Rectal smooth muscle tissue (tissue), 1 donor: Measurements from ENCODE around the gene DUSP23.
A peak's percentile ranks its signal among the peaks of the same experiment; 100 is the strongest.

Experiments used
- H3K27ac ChIP-seq: one replicate; pipeline ENCODE4 v1.7.0; 2013; ENCODE audit warnings: low read depth, low read length, inconsistent platforms
- H3K27me3 ChIP-seq: one replicate; pipeline ENCODE4 v1.7.0; 2013; ENCODE audit warnings: low read length; ENCODE audit not compliant: control insufficient read depth, insufficient read depth
- H3K36me3 ChIP-seq: one replicate; pipeline ENCODE4 v1.7.0; 2013; ENCODE audit warnings: low read length; ENCODE audit not compliant: control insufficient read depth, insufficient read depth
- H3K4me1 ChIP-seq: one replicate; pipeline ENCODE4 v1.7.0; 2013; ENCODE audit warnings: low read length; ENCODE audit not compliant: control insufficient read depth, insufficient read depth
- H3K4me3 ChIP-seq: one replicate; pipeline ENCODE4 v1.7.0; 2013; ENCODE audit warnings: low read length
- H3K9ac ChIP-seq: one replicate; pipeline ENCODE4 v1.7.0; 2013; ENCODE audit warnings: low read length

DUSP23 gene

DNA sequence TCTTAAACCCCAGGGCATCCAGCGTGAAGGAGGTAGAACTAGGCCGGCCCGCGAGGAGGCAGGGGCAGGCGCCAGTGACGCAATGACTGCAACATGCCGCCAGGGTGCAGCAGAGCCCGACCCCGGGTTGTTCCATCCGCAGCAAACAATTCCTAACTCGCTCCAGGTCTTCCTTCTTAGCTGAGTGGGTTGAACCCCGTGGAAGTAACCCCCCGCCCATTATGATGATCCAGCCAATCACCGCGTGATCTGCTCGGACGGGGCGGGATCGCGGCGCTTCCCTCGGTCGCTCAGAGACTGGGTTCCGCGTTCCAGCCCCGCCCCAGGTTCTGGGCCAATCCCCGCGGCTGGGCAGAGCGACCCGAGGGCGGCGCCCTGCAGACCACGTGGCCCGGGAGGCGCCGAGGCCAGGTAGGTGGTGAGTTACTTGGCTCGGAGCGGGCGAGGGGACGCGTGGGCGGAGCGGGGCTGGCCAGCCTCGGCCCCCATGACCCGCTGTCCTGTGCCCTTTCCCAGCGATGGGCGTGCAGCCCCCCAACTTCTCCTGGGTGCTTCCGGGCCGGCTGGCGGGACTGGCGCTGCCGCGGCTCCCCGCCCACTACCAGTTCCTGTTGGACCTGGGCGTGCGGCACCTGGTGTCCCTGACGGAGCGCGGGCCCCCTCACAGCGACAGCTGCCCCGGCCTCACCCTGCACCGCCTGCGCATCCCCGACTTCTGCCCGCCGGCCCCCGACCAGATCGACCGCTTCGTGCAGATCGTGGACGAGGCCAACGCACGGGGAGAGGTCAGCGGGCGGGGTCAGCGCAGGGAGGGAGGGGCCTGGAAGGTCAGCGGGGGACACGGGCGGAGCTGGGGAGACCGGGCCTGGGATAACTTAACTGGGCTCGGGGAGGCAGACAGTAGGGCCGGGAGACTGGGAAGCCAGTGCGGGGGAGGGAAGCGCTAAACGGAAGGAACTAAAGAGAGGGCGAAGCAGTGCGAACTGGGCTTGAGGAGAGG is at the start of gene DUSP23:
TSS of gene DUSP23 (plus strand) at position 380 of the 1,000 bp plus-strand sequence. CDS start at position 519, 139 bp downstream.
- no peaks in the 10 kb centered on the region for H3K27me3 ChIP-seq
- H3K4me3 ChIP-seq: peak within 1 kb of the TSS; percentile 87
- H3K4me1 ChIP-seq: no peaks in the 10 kb centered on the region
- H3K36me3 ChIP-seq: no peaks in the 10 kb centered on the region
- peak within 1 kb of the TSS; percentile 61 for H3K27ac ChIP-seq
- no peak within 1 kb of the TSS for H3K9ac ChIP-seq

DNA sequence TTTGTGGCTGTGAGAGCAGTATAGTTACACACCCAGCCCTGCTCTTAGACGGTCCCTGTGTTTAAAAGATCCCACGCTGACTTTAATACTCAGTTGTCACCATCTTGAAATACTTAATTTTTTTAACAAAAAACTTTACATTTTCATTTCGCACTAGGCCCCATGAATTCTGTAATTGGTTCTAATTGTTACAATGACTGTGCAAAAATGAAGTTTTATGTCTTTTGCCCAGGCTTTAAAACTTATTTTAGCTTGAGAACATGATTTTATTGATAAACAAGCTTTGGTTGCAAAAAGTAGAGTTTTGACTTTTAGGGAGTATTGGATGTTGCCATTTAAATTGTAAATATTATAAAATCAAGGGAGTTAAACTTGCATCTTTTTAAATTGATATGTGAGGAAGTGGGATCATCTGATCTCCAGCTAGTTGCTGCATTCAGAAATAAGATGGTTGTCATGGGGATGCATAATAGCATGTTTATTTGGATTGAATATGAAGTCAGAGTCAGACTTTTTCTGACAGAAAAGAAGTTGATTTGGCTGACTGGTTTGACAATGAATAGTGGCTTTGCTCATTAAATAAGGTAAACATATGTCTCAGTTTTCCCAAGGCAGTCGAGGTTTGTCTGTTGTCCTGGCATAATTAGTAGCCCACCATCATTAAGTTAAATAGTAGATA is 43.4 kb upstream of the DUSP23 start:
- Histone ChIP-seq H3K36me3 (no peaks in the 10 kb centered on the region), H3K9ac (no peak overlapping the region), H3K27ac (no peak overlapping the region), H3K4me1 (no peaks in the 10 kb centered on the region), H3K4me3 (no peak overlapping the region), H3K27me3 (no peaks in the 10 kb centered on the region)

DNA sequence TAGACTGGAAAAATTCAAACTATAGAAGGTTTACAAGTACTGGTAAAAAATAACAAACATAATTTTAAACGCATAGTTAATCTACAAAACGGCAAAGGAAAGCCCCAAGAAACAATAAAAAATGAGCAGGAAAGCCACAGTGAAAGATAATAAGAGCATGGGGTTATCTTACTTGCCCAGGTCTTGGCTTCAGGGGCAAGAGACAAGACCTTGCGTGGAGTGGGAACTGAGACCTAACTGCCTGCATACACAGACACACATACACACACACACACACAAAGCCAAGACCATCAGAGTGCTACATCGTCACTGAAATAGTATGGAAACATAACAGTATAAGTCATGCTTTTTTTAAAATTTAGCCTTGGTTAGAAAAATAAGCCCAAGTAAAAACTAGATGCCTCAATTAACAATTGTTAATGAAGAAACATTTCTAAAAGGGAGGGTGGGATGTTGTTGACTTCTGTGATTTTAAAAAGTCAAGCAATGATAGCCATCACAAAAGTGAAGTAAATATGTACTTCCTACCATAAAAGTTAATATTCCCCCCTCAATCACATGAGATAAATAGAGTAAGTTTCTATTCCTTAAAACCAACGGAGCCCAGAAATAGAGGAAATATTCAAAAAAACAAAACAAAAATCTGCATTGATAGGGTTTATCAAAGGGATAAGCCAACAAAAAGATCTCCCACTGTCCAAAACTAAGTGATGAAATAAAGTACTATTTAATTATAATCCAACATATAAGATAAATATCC is 36.9 kb upstream of the DUSP23 start:
- Histone ChIP-seq H3K36me3 (no peaks in the 10 kb centered on the region), H3K27ac (no peak overlapping the region), H3K9ac (no peak overlapping the region), H3K27me3 (no peaks in the 10 kb centered on the region), H3K4me1 (no peaks in the 10 kb centered on the region), H3K4me3 (no peak overlapping the region)

DNA sequence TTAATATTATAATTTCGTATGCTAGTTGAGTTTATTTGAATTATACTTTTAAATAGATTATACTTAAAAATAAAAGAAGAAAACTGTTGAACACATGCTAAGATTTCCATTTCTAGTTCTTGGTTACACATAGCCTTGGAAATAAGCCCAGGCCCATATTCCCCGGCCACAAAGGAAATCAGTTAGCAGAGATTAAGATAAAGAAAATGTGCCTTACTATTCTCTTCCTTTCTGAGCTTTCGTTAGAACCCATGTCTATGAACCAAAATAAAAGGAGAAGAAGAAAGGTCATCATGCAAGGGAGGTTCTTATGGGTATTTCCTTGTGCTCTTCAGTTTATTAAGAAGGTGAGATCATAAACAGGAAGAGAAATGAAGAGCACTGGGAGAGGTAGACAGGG is 34.1 kb upstream of the DUSP23 start:
- Histone ChIP-seq H3K36me3 (no peaks in the 10 kb centered on the region), H3K4me3 (no peak overlapping the region), H3K27me3 (no peaks in the 10 kb centered on the region), H3K27ac (no peak overlapping the region), H3K9ac (no peak overlapping the region), H3K4me1 (no peaks in the 10 kb centered on the region)

DNA sequence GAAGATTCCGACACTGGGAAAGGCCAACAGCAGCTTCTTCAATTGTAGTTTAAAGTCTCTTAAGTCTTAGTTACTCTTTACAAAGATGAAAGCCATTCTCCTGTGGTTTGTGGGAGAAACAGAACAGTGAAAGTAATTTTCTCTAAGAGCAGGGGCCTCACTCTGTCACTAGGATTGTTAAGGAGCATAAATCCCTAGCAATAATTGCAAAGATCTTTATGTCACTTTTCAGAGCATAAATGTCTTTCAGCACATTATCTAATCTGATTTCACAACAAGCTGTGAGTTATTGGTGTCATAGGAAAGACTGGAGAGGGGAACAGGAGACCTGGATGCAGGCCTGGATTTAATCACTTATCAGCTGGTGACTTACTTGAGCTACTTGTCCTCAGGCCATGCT is 32.4 kb upstream of the DUSP23 start:
- Histone ChIP-seq H3K36me3 (no peaks in the 10 kb centered on the region), H3K27me3 (no peaks in the 10 kb centered on the region), H3K4me1 (no peaks in the 10 kb centered on the region), H3K4me3 (no peak overlapping the region), H3K27ac (no peak overlapping the region), H3K9ac (no peak overlapping the region)

DNA sequence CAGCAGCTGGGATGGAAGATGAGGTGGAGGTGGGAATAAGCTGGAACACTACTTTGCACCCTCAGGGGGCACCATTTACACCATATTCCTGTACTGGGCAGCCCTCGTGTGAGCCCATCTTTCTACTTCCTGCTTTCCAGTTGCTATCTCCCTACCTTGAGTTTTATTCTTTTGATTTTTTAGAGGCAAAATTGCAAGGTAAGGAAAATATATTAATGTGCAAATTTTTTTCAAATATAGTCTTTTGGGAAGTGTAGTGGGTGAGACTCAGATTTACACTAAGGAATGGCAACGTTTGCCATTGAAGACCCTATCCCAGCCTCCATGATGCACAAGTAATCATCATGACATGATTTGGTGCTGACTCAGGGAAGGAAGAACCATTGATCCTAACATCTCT is 31.1 kb upstream of the DUSP23 start:
- Histone ChIP-seq H3K4me3 (no peak overlapping the region), H3K4me1 (no peaks in the 10 kb centered on the region), H3K27me3 (no peaks in the 10 kb centered on the region), H3K27ac (no peak overlapping the region), H3K36me3 (no peaks in the 10 kb centered on the region), H3K9ac (no peak overlapping the region)

DNA sequence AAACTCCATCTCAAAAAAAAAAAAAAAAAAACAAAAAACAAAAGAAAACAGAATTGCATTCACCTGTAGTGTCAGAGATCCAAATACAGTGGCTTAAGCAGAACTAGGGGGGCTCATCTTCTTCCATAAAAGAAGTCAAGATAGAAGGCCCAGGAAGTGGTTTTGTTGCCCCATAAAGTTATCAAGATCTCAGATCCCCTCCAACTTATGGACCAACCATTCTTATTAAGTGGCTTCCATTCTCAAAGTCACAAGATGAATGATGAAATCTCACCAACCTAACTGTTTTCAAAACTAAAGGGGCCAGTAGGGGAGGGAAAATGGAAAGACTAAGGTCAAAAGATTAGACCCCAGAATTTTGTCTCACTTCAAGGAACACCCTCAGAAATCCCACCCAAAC is 30.1 kb upstream of the DUSP23 start:
- Histone ChIP-seq H3K36me3 (no peaks in the 10 kb centered on the region), H3K27me3 (no peaks in the 10 kb centered on the region), H3K4me3 (no peak overlapping the region), H3K27ac (no peak overlapping the region), H3K4me1 (no peaks in the 10 kb centered on the region), H3K9ac (no peak overlapping the region)

DNA sequence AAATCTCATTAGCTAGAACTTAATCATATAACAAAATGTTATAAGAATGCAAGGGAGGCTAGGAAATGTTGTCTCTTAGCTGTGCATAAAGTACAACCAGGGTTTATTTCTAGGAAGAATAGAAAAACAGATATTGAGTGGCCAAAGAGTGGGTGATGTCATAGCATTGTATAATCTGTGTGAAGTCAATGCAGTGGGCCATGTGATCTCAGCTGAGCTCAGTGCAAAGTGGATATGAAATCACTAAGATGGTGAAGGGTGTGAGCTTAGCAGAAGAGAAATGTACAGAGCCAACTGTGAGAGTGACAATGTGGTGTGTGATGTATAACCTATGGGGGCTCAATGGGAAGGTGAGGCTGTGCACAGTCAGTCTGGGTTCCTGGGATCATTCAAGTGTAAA is 29.7 kb upstream of the DUSP23 start:
- no peak overlapping the region for H3K4me3 ChIP-seq
- H3K27ac ChIP-seq: no peak overlapping the region
- H3K4me1 ChIP-seq: no peaks in the 10 kb centered on the region

DNA sequence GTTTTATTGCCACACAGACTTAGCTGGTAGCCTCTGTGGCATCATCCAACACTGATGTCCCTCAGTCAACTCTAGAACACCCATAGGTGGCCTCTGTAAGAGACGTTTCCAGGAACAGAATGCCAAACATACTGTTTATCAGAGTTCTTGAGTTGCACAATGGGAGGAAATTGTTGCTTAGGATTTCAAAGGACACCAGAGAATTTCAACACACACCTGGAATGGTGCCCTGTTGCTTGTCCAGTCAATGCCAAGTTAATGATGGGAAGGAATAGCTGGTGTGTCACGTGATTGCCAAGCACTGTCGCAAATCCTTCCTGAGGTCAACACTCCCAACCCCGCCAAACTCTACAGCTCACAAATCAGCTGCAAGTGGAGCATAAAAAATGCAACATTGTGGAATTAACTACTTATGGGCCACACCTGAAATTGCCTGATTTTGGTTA is 28.6 kb upstream of the DUSP23 start:
- Histone ChIP-seq H3K27ac (no peak overlapping the region), H3K27me3 (no peaks in the 10 kb centered on the region), H3K36me3 (no peaks in the 10 kb centered on the region), H3K4me1 (no peaks in the 10 kb centered on the region), H3K4me3 (no peak overlapping the region), H3K9ac (no peak overlapping the region)

More for the DNA sequence above, 29.7 kb upstream of the DUSP23 start:
- no peak overlapping the region for H3K9ac ChIP-seq
- H3K27me3 ChIP-seq: no peaks in the 10 kb centered on the region
- H3K36me3 ChIP-seq: no peaks in the 10 kb centered on the region

DNA sequence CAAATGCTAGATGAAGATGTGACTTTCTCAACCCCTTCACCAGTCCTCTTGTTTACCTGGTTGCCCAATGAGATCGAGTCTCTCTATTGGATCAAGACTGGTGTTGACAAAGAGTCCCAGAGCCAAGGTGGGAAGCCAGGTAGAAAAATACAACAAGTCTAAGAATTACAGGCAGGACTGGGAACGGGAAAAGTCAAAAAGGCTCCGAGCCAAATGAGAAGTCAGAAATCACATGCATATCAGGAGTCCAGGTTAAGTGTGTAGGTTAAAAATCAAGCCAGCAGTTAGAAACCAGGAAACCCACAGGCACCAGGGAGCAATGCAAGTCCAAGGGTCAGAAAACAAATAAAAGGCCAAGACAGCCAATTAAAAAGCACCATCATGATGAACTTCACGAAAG is 27.4 kb upstream of the DUSP23 start:
- Histone ChIP-seq H3K4me3 (no peak overlapping the region), H3K36me3 (no peaks in the 10 kb centered on the region), H3K4me1 (no peaks in the 10 kb centered on the region), H3K27ac (no peak overlapping the region), H3K9ac (no peak overlapping the region), H3K27me3 (no peaks in the 10 kb centered on the region)

DNA sequence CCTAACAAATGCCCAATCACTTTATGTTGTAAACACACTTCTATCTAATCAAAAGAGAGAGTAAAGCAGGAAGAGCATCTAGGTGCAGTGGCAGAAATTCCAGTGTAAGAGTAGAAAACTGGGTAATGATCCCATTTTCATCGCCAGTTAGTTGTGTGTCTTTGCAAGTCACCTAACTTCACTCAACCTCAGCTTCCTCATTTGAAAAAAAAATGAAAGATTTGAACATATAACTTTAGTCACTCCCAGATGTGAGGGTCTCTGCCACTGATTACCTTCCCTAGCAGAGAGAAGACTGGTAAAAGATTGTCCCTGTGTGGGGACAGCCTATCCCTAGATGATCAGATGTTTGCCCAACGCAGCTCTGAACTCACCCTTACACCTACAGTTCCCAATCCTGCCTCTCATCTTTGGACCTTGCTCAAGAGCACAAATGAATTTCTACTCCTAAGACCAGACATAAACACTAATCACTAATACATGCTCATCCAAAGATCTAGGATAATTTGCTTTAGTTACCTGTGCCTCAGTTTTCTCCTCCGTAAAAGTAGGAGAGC is 25.2 kb upstream of the DUSP23 start:
- H3K4me1 ChIP-seq: no peaks in the 10 kb centered on the region

DNA sequence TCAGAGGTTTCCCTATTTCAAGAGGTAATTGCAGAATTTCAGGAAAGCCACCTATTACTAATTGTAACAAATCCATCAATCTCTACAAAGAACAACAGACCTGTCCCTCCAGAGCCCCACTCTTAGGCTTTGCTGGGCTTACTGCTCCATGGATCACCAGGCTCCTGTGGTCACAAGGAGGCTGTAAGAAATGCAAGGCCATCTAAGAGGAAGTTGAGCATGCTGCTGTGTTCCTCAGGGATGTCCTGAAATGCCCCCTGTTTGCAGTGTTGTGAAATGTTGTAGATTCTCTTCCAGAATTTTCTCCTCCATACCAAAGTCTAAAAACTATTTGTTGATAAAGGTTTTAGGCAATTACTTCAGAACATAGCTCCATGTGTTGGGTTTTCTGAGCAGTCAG is 24.4 kb upstream of the DUSP23 start:
- Histone ChIP-seq H3K27ac (no peak overlapping the region), H3K4me1 (no peaks in the 10 kb centered on the region), H3K9ac (no peak overlapping the region), H3K27me3 (no peaks in the 10 kb centered on the region), H3K36me3 (no peaks in the 10 kb centered on the region), H3K4me3 (no peak overlapping the region)

More for the DNA sequence above, 25.2 kb upstream of the DUSP23 start:
- Histone ChIP-seq H3K36me3 (no peaks in the 10 kb centered on the region), H3K27me3 (no peaks in the 10 kb centered on the region), H3K4me3 (no peak overlapping the region), H3K27ac (no peak overlapping the region), H3K9ac (no peak overlapping the region)
